Upper lobe of left lung (tissue), 6 donors: ENCODE data around the gene BRAT1. TPM values are rescaled to one million over a fixed set of nuclear protein-coding genes. Genes with fewer than 3 reads are reported as not detected.

Experiments
- ATAC-seq, 2 donors: fragments of 200-7000 bp; cut with Tn5 transposase; one replicate each; pipeline ENCODE4 v1.9.1; 2022; ENCODE audit warnings: mild to moderate bottlenecking in 2 of 2, moderate library complexity in 2 of 2; ENCODE audit not compliant: low FRiP score in 2 of 2
- DNase-seq, 2 donors: peaks; one replicate each; pipeline ENCODE4 v3.0.0-alpha.2; 2019 to 2020
- H3K27ac ChIP-seq, 4 donors: fragments of 200-600 bp; sonication (generic); one replicate each; pipeline ENCODE4 v1.5.1; 2016 to 2019
- H3K27me3 ChIP-seq, 4 donors: fragments of 200-600 bp; sonication (generic); one replicate each; pipeline ENCODE4 v1.5.1; 2017 to 2019
- H3K36me3 ChIP-seq, 4 donors: fragments of 200-600 bp; sonication (generic); one replicate each; pipeline ENCODE4 v1.5.1; 2016 to 2019
- H3K4me1 ChIP-seq, 4 donors: fragments of 200-600 bp; sonication (generic); one replicate each; pipeline ENCODE4 v1.5.1; 2018 to 2019
- H3K4me3 ChIP-seq, 4 donors: fragments of 200-600 bp; sonication (generic); one replicate each; pipeline ENCODE4 v1.5.1; 2017 to 2019; ENCODE audit warnings: mild to moderate bottlenecking in 2 of 4, moderate library complexity in 1 of 4
- H3K9me3 ChIP-seq, 4 donors: fragments of 200-600 bp; sonication (generic); one replicate each; pipeline ENCODE4 v1.5.1; 2018 to 2019
- CTCF ChIP-seq, 6 experiments: fragments of 450-650 bp in 4 of 6; fragments of 200-600 bp in 2 of 6; sonication (generic) in 2 of 6; IDR thresholded peaks; one replicate each; pipeline ENCODE4 v1.5.1; 2016 to 2019; ENCODE audit warnings: antibody characterized with exemption in 6 of 6
- EP300 ChIP-seq, 4 donors: sonication (generic); formaldehyde crosslinking; IDR thresholded peaks; one replicate each; pipeline ENCODE4 v1.5.1; 2017; ENCODE audit warnings: antibody characterized with exemption in 4 of 4, control low read depth in 2 of 4
- POLR2A ChIP-seq, 4 donors: fragments of 450-650 bp; IDR thresholded peaks; one replicate each; pipeline ENCODE4 v1.5.1; 2016 to 2017; ENCODE audit warnings: antibody characterized with exemption in 4 of 4, mild to moderate bottlenecking in 2 of 4
- POLR2AphosphoS5 ChIP-seq, 2 donors: sonication (generic); formaldehyde crosslinking; IDR thresholded peaks; one replicate each; pipeline ENCODE4 v1.5.1; 2017; ENCODE audit warnings: antibody characterized with exemption in 2 of 2
- WGBS, 2 donors: methylation state at CpG; one replicate each; pipeline ENCODE4 v1.1.5; 2017 to 2018; 5-methylcytosine and 5-hydroxymethylcytosine counted together
- total RNA-seq, 6 donors: library from RNA; depleted of rRNA in 4 of 6; stranded (reverse); fragments of >200 nt in 4 of 6; gene quantifications; one replicate each; pipeline versions ENCODE4 v1.1.0 to v1.2.1, GENCODE V29; 2016 to 2021
- donor health status: DM: no; HTN: no; CAD: no; lungs with moderate emphysema.
- donor health status: DM: no; HTN: yes; CAD: no; lungs with severe emphysema.

The BRAT1 gene
- total RNA-seq, 6 donors from 2014 or later = 23.9 to 68.3 (median 31.0) TPM

GRCh38 chr7:2580636-2581035, 25.3 kb upstream of the BRAT1 start:
- Histone ChIP-seq H3K27me3 (no peaks in the 10 kb centered on the region), H3K4me1 (no peaks in the 10 kb centered on the region), H3K9me3 (no peaks in the 10 kb centered on the region), H3K36me3 (peaks cover 4 to 36% (median 20%) of the 10 kb centered on the region in 4 donors), H3K4me3 (no peak overlapping the region), H3K27ac (no peak overlapping the region)
- TF ChIP-seq CTCF (IDR thresholded peaks at IDR 0.05) (no peak), POLR2A (IDR thresholded peaks at IDR 0.05) (no peak), EP300 (IDR thresholded peaks at IDR 0.05) (no peak)
- DNase-seq (no peak), ATAC-seq (no peak)
- WGBS, 2 donors = 94 to 97% methylated on average over 11 of the region's 11 CpGs

DNA sequence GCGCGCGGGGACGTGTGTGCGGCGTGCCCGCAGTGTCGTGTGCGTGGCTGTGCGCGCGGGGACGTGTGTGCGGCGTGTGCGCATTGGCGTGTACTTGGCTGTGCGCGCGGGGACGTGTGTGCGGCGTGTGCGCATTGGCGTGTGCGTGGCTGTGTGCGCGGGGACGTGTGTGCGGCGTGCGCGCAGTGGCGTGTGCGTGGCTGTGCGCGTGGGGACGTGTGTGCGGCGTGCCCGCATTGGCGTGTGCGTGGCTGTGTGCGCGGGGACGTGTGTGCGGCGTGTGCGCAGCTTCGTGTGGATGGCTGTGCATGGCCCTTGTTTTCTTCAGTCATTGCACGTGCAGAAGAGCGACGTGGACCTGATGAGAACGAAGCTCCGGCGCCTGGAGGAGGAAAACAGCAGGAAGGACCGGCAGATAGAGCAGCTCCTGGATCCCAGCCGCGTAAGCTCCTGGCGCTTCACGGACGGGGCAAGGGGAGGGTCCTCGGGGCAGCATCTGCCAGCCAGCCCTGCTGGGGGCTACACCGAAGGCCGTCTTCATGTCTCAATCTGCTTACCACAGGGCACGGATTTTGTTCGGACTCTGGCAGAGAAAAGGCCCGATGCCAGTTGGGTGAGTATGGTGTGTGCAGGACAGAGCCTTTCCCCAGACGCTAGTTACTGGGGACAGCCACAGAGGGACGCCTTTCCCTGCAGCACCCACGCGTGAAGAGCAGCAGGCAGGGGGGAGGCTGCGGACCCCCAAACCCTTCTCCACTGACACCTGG, 22.8 kb upstream of the BRAT1 start:
- peaks cover 0 to 45% (median 20%) of the 10 kb centered on the region in 4 donors for H3K36me3 ChIP-seq
- no peak for ATAC-seq
- TF ChIP-seq POLR2A (IDR thresholded peaks at IDR 0.05) (no peak), POLR2AphosphoS5 (IDR thresholded peaks at IDR 0.05) (no peak), EP300 (IDR thresholded peaks at IDR 0.05) (no peak), CTCF (IDR thresholded peaks at IDR 0.05) (no peak)

DNA sequence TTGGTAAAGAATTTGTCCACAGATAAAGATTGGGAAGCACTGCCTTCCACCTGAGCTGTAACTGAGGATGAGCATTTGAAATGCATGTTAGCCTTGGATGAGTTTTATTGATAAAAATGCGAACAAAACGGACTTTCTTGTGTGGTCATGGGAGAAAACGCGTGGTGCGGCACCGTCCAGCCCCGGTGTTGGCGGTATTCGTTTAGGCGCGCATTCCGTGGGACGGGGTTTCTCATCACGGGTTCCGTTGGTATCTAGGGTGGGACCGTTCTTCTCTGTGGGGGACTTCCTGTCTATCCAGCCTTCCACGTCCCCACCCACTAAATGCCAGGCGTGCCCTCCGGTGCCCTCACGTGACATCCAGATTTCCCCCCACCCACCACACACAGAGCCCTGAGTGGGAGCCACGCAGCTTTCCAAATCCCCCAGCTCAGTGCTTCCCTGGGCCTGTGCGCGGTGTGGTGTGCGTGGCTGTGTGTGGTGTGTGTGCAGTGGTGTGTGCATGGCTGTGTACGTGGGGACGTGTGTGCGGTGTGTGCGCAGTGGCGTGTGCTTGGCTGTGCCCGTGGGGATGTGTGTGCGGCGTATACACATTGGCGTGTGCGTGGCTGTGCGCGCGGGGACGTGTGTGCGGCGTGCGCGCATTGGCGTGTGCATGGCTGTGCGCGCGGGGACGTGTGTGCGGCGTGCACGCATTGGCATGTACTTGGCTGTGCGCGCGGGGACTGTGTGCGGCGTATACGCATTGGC, 21.6 kb upstream of the BRAT1 start:
- Histone ChIP-seq H3K9me3 (no peaks in the 10 kb centered on the region), H3K4me3 (no peak overlapping the region), H3K4me1 (no peaks in the 10 kb centered on the region), H3K27ac (no peak overlapping the region), H3K27me3 (no peaks in the 10 kb centered on the region), H3K36me3 (peaks cover 0 to 54% (median 29%) of the 10 kb centered on the region in 4 donors)
- 90% methylated on average over 42 to 46 of the region's 56 CpGs for WGBS, 2 donors
- no peak for DNase-seq
- ATAC-seq = peak in 1 of 2 donors; percentile 25
- TF ChIP-seq CTCF (IDR thresholded peaks at IDR 0.05) = no peak
- TF ChIP-seq POLR2A (IDR thresholded peaks at IDR 0.05) = no peak
- TF ChIP-seq POLR2AphosphoS5 (IDR thresholded peaks at IDR 0.05) = no peak
- no peak for TF ChIP-seq EP300 (IDR thresholded peaks at IDR 0.05)

More for the DNA sequence above, 22.8 kb upstream of the BRAT1 start:
- H3K4me3 ChIP-seq = no peak overlapping the region
- H3K4me1 ChIP-seq = no peaks in the 10 kb centered on the region
- no peaks in the 10 kb centered on the region for H3K9me3 ChIP-seq
- no peaks in the 10 kb centered on the region for H3K27me3 ChIP-seq
- no peak overlapping the region for H3K27ac ChIP-seq
- 95 to 98% methylated on average over 67 to 72 of the region's 73 CpGs for WGBS, 2 donors
- DNase-seq = no peak

GRCh38 chr7:2575733-2576340, 20.5 kb upstream of the BRAT1 start:
- ATAC-seq = no peak
- peaks cover 0 to 60% (median 33%) of the 10 kb centered on the region in 4 donors for H3K36me3 ChIP-seq
- H3K4me3 ChIP-seq = no peak overlapping the region
- TF ChIP-seq CTCF (IDR thresholded peaks at IDR 0.05) (no peak), POLR2A (IDR thresholded peaks at IDR 0.05) (no peak), EP300 (IDR thresholded peaks at IDR 0.05) (no peak), POLR2AphosphoS5 (IDR thresholded peaks at IDR 0.05) (no peak)
- no peak for DNase-seq
- WGBS, 2 donors = 89 to 92% methylated on average over 17 to 21 of the region's 21 CpGs
- H3K9me3 ChIP-seq = no peaks in the 10 kb centered on the region
- no peaks in the 10 kb centered on the region for H3K27me3 ChIP-seq
- no peaks in the 10 kb centered on the region for H3K4me1 ChIP-seq
- H3K27ac ChIP-seq = no peak overlapping the region
